ENCODE measurements around the gene ECT2L. TPM values are rescaled to one million over a fixed set of nuclear protein-coding genes. Genes with fewer than 3 reads are reported as not detected.
A peak's percentile ranks its signal among the peaks of the same experiment; 100 is the strongest.

Gene ECT2L
- total RNA-seq, 1 experiment from 2014 or later: not detected

DNA sequence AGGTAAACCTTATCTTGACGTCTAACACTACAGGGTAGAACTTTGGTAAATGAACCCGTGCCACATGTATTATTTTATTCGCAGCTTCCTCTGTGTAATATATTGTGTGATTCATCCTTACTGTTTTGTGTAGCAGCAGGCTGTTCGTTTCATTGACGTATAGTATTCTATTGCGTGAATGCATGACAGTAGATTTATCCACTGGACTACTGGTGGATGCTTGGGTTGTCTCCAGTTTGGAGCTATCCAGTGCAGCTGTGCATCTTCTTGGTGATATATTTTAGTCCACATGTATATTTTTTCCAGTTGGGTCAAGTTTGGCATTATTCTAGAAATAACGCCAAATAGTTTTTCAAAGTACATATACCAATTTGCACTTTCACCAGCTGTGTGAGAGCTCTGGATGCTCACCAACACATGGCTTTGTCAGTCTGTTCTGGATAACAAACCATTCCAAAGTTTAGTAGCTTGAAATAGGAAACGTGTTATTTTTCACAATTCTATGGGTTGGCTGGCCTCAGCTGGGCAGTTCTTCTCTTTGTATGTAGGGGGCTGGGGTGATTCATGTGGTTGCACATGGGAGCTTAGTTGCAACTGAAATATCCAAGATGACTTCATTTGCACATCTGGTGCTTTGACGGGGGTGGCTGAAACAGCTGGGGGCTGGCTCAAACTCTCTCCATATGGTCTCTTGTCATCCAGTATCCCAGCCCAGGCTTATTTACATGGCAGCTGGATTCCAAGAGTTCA, 9.3 kb downstream of the ECT2L start:
- peak; percentile 14 for DNase-seq (ENCODE audit: low read depth)

DNA sequence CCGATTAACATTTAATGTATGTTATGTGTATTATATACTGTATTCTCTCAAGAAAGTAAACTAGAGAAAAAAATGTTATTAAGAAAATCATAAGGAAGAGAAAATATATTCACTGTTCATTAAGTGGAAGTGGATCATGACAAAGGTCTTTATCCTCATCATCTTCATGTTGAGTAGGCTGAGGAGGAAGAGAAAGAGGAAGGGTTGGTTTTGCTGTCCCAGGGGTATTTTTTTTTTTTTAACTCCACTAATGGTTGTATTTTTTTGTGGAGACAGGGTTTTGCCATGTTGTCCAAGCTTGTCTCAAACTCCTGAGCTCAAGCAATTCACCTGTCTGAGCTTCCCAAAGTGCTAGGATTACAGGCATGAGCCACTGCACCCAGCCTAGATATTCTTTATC, 11.0 kb downstream of the ECT2L start:
- no peak for DNase-seq (ENCODE audit: low read depth)

DNA sequence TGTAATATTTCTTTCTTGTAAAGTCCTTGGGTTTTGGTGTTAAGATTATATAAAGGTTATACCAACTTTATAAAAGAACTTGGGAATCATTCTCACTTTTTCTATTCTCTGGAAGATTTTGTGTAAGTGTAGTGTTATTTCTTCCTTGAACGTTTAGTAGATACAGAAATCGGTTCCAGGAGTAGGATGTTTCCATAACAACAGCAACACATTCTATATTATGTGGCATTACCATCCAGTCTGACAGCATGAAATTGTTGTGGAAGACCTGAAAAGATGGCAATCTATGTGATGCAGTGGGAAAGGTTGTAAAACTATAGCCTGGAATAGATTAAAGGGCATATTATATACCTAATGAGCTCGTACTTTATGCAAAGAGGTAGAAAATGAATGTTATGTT, 13.8 kb downstream of the ECT2L start:
- DNase-seq (ENCODE audit: low read depth): no peak

DNA sequence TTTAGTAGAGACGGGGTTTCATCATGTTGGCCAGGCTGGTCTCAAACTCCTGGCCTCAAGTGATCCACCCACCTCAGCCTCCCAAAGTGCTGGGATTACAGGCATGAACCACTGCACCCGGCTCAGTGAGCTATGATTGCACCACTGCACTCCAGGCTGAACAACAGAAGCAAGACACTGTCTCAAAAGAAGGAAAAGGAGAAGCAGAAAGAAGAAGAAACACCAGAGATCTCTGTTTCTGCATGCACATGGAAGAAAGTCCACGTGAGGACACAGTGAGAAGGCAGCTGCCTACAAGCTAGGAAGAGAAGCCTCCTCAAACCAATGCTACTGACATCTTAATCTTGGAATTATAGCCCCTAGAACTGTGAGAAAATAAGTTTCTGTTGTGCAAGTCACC, 16.0 kb downstream of the ECT2L start:
- DNase-seq (ENCODE audit: low read depth): no peak

DNA sequence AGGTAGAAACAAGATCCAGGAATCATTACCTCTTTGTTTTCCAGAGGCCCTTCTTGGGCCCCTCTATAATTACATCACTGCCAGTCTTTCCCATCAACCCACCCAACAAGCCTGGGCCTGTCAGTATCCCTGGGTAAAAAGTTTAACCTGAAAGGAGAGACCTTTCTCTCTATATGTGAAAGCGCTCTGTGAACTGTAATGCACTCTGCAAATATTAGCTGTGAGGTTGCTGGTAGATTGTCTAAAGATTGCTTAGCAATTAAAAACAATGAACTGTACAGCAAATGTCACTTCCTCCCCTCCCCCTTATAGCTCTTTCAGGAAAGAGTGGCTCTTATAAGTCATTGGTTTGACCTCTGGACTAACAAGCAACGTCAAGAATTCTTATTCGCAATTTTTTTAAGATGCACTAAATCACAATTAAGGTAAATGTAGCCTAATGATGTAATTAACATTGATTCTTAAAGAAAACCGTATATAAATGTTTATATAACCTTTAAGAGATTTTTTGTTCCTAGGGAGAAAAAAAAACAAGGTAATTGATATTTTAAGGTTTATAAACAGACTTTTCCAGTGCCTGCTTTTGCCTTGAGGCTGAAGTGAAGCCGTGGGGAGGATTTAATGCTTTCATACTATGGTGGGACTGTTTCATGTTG, 18.4 kb downstream of the ECT2L start:
- no peak for DNase-seq (ENCODE audit: low read depth)

DNA sequence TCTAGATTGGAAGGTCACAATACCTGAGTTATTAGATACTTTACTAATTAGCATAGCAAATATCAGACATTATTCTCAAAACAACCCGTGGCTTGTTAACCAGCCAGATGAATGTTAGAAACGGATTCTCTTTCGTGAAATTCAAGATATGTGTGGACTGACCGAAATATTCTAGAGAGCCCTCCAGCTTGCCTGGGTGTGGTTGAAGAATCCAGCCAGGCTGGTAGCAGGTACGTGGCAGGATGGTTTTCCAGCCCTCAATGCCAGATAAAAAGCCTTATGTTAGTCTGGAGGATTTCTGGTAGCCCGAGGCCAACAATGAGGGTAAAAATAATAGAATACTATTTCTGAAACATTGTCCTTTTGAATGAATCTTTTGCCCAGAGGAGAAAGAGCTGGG, 19.3 kb downstream of the ECT2L start:
- DNase-seq (ENCODE audit: low read depth): no peak

DNA sequence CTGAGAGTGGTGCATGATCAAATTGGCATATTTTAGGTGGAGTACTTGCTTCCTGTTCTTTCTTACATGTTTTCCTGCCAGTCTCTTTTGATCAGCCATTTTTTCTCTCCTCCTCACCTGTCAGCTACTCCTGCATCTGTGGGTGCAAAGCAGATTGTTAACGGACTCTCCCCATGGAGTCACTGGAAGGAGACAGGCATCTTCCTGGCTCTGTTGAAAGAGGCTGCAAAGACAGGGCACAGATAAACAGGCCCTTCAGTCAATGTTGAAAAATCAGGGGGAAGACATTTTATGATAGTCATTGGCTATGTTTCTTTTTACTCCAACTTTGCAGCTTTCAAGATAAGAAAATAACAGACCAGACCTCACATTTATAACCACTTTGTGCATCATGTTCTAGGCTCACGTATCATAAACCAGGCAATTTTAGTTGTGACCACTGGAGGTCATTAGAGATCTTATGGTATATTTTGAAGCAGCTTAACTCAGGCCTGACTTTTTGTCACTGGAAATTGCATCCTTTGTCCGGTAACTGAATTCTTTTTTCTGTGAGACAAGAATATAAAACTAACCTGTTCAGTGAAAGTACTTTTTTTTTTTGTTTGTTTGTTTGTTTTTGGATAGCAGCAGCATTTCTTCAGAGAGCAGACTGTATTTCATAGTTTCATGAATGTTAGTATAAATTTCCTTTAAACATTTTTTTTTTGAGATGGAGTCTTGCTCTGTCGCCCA, 20.1 kb downstream of the ECT2L start:
- DNase-seq (ENCODE audit: low read depth): peak; percentile 58

DNA sequence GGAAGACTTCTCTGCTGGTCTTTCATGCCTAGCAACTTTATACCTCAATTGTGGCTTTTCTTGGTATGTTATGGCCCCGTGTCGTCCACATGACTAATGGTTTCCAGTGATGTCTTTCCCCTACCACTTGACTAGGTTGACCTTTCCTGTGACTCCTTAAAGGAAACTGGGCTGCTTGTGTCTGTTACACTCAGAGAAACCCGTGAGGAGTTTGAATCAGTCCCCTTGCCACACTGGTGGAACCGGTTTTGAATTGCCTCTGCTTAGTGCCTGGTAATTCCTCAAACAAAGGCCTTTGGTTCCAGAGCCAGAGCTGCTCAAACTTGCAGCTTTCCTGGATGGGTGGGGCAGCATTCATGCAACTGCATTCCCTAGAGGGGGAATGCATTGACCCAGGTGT, 21.9 kb downstream of the ECT2L start:
- DNase-seq (ENCODE audit: low read depth): peak; percentile 88

DNA sequence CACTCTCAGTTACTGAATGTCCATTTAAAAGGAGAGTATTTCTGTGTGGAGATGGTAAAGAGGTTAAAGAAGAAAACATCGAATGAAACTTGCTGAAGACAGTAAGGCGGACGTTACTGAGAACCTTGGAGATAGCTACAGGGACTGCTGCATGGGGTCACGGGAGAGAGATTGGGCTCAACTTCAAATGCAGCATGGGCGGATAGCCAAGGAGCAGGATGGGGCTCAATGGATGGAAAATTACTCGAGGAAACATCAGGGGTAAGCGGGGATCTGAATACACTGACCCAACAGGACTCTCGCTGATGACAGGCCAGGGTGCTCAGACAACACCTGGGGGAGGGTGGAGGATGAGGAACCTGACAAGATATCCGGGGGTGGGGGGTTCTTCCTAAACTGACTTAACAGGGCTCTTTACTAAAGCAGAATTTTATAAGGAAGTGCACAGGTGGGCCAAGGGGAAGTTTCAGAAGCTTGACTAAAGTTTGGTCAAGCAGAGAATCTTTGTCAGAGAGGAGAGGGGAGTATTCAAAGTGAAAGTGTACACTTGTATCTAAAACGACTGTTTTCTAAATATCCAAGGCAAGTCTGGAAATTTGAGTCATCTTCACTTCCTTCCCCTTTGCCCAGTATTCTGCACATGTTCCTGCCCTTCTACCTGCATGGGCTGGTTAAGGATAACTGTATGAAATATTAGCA, 22.8 kb downstream of the ECT2L start:
- DNase-seq (ENCODE audit: low read depth): no peak

DNA sequence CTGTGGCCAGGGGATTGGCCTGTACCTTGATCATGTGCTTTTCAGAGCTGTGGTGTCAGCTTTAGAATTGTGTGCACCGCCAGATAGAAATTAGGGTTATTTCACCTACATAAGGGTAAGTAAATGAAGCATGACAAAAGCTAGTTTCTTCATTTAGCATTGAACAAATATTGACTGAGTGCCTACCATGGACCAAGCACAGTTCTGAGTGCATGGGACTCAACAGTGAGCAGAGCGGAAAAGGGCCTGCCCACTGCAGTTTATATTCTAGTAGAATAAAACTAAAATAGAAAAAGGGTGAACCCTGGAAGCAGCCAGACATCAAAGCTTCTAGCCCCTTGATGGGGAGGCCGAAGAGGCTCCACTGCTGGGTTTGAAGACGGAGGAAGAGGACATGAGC, 25.6 kb downstream of the ECT2L start:
- DNase-seq (ENCODE audit: low read depth): no peak

DNA sequence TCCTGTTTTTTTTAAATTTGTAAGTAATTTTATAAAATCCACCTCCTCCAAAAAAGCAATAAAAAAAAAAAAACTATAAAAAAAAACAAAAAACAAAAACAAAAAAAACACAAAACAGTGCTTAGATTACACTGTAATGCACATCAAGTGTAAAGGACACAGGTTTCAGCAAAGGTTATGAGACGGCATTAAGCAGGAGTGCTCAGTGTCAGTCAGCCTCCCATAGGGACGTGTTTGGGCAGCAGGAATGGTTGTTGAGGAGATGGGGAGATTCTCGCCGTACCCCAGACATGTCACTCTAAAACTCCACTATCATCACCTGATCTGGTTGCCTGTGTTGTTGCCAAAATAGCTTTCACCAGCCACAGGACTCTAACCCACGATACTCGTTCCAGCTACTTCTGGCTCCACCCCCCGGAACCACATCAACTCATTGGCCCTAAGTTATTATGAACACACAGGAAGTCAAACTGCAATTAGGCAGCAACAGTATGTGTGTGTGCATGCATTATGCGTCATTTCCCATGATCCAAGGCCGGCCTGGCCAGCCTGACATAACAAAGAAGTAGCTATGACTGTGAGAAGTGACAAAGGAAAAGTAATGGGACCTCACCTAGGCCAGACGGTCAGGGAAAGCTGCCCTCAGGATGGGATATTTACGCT, 28.7 kb downstream of the ECT2L start:
- DNase-seq (ENCODE audit: low read depth): peak; percentile 77

DNA sequence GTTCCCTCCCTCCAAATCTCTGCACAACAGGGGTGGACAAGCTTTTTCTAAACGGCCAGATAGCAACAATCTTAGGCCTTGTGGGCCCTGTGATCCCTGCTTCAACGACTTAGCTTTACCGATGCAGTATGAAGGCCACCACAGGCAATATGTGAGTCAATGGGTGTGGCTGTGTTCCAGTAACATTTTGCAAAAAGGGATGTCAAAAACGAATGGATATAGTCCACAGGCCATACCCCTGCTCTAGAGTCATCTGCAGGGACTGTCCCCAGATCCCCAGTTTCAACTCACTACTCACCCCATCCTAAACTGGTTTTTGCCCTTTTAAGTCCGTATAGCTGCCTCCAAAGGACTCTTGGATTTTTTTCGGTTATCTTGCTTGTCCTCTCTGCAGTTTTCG, 34.4 kb downstream of the ECT2L start:
- no peak for DNase-seq (ENCODE audit: low read depth)

DNA sequence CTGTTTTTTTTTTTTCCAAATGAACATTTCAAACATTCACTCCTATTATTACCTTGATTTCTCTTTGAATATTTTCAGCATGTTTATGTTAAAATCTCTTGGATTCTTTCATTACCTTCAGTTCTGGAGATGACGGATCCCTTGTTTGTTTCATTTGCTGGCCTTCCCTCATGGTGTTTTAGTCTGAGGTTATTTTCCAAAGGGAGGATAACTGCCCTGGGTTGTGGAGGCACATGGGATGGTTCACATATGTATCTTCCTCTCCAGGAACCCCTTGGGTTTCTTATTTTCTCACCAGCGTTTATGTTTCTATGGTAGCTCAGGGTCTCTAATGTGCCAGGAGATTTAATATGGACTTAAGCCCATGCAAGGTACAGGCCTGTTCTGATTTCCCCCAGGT, 36.3 kb downstream of the ECT2L start:
- DNase-seq (ENCODE audit: low read depth): no peak

DNA sequence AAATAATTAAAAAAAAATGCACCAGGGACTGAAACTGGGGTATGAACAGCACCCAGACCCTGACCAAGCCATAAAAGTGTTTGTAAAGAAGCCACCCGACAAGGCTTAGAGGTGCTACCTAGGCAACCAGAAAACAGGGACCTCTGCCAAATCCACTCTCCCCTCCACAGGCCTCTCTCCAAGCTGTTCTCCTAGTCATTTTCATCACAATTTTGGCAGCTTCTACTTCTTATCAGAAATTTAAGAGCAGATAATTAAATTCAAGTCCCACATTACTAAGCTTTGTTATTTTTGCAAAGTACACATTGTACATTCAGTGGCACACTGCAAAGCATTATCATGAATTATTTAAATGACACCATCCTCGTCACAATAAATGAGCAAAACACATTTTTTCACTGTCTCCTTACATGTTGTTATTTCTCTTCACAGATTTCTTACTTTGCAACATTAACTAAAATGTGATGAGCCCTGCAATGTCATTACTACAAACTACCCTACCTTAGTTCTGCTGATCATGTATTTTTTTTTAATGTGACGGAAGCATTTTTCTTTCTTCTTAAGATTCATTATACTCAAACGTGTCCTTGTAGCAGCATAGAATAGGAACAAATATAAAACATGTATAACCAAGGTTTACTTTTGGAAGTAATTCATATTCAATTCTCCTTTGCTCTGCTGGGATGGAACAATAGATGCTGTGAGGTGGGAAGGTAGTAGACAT, 38.1 kb downstream of the ECT2L start:
- no peak for DNase-seq (ENCODE audit: low read depth)

DNA sequence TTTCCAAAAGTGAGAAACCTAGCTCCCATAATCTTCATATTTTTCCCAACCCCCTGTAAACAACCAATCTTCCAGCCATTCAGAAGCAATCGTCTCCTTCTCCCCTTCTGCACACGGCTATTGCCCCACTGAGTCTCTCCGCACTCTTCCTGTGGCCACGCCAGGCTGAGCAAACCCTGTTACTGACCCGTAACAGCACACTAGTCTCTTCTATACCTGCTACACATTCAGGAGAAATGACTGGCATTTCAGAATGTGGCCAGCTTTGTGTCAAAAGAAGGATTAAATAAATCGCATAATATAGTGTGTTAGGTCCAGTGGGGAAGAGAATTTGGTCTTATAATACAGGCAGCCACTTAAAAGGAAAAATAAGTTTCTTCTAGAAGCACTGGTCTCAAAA, 41.4 kb downstream of the ECT2L start:
- no peak for DNase-seq (ENCODE audit: low read depth)

DNA sequence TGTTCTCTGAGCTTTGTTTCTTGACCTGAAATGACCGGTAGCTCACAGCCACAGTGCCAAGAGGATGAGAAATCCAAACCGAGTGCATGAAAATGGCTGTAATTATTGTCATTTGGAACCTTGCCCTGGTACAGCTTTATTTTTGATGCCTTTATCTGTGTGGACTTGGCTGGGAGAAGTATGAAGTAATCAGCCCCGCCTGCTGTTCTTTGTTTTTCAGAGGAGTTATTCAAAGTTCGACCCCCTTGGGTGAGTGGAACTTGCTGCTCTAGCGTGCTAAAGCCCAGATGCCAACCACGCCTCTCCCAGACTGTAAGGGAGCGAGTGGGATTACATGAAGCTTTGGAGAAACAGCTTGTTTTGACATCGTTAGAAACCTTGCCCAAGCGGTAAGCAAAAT, 48.3 kb downstream of the ECT2L start:
- DNase-seq (ENCODE audit: low read depth): no peak

DNA sequence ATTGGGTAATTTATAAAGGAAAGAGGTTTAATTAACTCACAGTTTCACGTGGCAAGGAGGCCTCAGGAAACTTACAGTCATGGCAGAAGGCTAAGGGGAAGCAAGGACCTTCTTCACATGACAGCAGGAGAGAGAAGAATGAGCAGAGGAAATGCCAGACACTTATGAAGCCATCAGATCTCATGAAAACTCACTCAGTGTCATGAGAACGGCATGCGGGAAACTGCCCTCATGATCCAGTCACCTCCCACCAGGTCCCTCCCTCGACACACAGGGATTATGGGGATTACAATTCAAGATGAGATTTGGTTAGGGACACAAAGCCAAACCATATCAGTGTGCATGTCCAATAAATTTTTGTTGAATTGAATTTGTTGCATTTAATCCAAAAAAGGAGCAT, 52.0 kb downstream of the ECT2L start:
- peak; percentile 9 for DNase-seq (ENCODE audit: low read depth)

DNA sequence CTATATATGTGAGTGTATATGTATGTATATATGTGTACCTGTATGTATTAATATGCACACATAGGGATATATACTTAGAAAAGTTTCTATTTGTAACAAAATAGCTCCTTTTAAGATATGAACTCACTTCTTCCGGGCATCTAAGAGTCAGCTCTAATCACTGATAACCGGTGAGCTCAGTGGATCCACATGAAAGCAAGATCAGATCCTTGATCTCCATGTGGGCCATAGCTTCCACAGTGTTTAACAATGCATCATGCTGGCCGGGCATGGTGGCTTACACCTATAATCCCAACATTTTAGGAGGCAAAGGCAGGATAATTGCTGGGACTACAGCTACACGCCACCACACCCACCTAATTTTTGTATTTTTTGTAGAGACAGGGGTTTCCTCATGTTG, 52.6 kb downstream of the ECT2L start:
- no peak for DNase-seq (ENCODE audit: low read depth)

DNA sequence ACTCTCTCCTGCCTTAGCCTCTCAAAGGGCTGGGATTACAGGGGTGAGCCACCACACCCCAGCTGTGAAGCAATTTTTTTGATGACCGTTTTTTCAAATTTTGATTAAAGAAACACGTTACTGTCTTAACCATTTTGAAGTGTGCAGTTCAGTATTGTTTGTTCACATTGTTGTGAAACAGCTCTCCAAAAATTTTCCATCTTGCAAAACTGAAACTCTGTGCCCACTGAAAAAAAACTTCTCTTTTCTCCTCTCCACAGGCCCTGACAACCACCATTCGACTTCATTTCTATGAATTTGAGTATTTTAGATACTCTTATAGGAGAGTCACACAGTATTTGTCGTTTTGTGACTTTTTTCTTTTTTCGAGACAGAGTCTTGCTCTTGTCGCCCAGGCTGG, 53.9 kb downstream of the ECT2L start:
- DNase-seq (ENCODE audit: low read depth): no peak

DNA sequence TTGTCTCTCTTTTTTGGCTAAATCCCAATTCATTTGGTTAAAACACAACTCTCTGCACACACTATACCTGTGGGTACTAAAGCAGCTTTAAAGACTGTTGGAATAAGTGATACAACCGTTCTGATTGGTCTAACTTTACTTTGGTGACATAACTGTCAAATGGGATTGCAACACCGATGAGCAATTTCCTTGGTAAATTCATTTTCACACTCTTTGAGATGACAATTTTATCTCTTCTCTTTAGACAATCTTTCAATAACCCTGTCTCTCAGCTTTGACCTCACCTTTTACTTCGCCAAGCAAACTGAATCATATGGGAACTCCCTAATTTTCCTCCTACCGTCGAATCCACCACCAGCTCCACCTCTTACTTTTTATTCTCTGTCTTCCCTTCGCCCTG, 60.8 kb downstream of the ECT2L start:
- DNase-seq (ENCODE audit: low read depth): no peak

DNA sequence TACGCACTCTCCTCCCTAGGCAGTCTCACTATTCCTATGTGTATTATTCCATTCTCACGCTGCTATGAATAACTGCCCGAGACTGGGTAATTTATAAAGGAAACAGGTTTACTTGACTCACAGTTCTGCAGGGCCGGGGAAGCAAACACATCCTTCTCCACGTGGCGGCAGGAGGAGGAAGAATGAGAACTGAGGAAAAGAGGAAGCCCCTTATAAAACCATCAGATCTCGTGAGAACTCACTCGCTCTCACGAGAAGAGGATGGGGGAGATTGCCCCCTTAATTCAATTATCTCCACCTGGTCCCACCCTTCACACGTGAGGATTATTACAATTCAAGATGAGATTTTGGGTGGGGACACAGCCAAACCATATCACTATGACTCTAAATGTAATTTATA, 61.9 kb downstream of the ECT2L start:
- DNase-seq (ENCODE audit: low read depth): peak; percentile 5
